Gastrocnemius medialis (tissue), 4 donors: ENCODE measurements around the gene VWA5B1.

Source experiments
- POLR2A ChIP-seq, 2 donors: fragments of 450-650 bp; IDR thresholded peaks; one replicate each; pipeline ENCODE4 v1.6.1; 2017; ENCODE audit warnings: antibody characterized with exemption in 2 of 2, mild to moderate bottlenecking in 2 of 2, moderate library complexity in 2 of 2
- TF ChIP-seq, protein P1 (sequence below), 5 experiments: fragments of 450-650 bp in 3 of 5; fragments of 200-600 bp in 2 of 5; sonication (generic) in 2 of 5; IDR thresholded peaks in 4 of 5; conservative IDR thresholded peaks in 1 of 5; 1 replicate in 4 of 5; 2 replicates in 1 of 5; pipeline ENCODE4 v1.5.1; 2016 to 2019; ENCODE audit warnings: antibody characterized with exemption in 5 of 5, mild to moderate bottlenecking in 3 of 5, moderate library complexity in 3 of 5

DNA sequence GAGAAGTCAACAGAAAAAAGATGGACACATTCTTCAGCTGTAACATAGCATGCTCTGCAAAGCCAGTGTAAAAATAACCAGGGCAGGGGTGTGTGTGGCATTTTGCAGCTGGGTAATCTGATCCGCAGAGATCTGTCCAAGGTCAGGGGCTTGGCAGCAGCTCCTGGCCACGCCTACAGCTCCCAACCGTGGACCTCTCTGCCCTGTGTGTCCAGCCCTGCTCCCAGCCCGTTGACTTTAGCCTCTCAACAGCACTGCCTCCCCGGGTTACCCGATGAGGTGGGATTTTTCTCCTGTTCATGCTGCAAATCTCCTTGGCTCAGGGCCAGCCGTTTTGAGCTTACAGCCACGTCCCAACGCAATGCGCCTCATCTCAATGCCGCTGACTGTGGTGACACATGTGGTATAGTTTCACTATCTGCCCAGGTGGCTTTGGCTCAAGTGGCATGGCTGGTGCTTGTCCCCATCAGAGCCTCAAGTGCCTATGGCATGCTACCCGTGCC, 68.1 kb downstream of the VWA5B1 start:
- TF ChIP-seq, protein P1, sequence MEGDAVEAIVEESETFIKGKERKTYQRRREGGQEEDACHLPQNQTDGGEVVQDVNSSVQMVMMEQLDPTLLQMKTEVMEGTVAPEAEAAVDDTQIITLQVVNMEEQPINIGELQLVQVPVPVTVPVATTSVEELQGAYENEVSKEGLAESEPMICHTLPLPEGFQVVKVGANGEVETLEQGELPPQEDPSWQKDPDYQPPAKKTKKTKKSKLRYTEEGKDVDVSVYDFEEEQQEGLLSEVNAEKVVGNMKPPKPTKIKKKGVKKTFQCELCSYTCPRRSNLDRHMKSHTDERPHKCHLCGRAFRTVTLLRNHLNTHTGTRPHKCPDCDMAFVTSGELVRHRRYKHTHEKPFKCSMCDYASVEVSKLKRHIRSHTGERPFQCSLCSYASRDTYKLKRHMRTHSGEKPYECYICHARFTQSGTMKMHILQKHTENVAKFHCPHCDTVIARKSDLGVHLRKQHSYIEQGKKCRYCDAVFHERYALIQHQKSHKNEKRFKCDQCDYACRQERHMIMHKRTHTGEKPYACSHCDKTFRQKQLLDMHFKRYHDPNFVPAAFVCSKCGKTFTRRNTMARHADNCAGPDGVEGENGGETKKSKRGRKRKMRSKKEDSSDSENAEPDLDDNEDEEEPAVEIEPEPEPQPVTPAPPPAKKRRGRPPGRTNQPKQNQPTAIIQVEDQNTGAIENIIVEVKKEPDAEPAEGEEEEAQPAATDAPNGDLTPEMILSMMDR (IDR thresholded peaks at IDR 0.05 in 4 of 5, conservative IDR thresholded peaks at IDR 0.05 in 1 of 5) = no peak
- no peak for TF ChIP-seq POLR2A (IDR thresholded peaks at IDR 0.05)
